HG03457 (cell line): ENCODE results near the gene CMTM8.
"Not testable (repeated sequence)": the region's sequence is repeated elsewhere in the genome, so short reads cannot be mapped to it uniquely, and the experiment has no call there.

Source experiments
- ATAC-seq: cut with Tn5 transposase; IDR thresholded peaks from one replicate; pipeline ENCODE4 v1.9.1; 2021; ENCODE audit warnings: moderate number of reproducible peaks; ENCODE audit not compliant: unreplicated experiment

Gene CMTM8

DNA sequence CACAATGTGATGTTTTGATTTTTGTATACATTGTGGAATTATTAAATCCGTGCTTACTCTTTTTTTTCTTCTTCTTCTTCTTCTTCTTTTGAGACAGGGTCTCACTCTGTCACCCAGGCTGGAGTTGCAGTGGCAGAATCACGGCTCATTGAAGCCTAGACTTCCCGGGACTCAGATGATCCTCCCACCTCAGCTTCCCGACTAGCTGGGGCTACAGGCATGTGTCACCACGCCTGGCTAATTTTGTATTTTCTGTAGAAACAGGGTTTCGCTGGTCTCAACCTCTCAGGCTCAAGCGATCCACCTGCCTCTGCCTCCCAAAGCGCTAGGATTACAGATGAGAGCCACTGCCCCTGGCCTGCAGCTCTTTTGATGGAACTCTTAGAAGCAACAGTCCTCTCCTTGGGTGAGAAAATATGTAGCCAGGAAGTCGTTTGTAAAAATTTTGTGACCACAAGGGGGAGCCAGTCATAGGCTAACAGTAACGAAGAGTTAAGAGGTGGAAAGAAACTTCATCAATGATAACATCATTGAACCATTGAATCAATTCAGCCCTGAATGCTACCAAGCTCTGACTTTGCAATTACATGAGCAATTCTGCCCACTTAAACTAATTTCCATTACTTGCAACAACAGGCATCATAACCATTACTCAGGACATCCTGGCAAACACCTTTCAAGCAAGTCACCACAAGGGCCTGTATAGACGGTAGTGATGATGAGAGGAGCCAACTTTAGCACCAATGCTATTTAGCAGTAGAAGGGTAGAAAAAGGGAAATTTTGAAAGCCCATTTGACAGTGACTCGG, 136.5 kb downstream of the CMTM8 start:
- ATAC-seq, result no peak

DNA sequence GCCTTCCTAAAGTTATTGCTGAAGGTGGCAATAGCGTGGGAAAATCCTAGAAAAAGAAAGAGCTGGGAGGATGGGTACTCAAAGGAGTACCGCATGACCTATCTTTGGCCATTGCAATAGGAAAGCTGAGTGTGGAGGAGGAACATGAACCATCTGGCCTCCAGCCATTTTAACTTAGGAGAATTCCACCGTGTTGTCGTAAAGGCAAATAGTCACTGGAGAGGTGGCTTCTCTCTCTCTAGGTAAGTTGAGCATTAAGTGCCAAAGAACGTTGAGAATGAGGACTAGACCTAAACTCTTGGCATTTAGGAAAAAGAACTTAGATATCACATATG, 137.1 kb downstream of the CMTM8 start:
- no peak for ATAC-seq

DNA sequence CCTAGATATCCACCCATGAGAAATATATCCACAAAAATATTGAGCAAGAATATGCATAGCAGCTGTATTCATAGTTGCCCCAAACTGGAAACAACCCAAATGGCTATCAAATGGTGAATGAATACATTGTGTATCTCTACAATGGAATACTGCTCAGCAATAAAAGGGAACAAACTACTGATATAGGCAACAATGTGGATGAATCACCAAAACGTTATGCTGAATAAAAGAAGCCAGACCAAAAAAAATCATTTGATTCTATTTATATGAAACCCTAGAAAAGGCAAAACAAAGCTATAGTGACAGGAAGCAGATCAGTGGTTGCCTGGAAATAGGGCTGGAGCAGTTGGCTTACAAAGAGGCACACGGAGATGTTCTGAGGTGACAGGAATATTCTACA, 137.6 kb downstream of the CMTM8 start:
- ATAC-seq, result no peak

DNA sequence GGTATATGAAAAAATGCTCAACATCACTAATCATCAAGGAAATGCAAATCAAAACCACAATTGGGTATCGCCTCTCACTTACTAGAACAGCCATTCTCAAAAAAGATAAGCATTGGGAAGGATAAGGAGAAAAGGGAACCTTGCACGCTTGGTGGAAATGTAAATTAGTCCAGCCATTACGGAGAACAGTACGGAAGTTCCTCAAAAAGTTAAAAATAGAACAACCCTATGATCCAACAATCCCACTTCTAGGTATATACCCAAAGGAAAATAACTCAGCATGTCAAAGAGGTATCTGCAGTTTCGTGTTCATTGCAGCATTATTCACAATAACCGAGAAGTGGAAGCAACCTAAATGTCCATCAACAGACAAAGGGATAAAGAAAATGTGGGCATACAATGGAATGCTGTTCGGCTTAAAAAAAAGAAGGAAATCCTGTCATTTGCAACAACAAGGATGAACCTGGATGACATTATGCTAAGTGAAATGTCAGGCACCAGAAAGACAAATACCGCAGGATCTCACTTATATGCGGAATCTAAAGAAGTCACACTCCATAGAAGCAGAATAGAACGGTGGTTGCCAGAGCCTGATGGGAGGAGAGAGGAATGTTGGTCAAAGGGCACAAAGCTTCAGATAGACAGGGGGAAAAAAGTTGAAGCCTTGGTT, 141.5 kb downstream of the CMTM8 start:
- no peak for ATAC-seq

DNA sequence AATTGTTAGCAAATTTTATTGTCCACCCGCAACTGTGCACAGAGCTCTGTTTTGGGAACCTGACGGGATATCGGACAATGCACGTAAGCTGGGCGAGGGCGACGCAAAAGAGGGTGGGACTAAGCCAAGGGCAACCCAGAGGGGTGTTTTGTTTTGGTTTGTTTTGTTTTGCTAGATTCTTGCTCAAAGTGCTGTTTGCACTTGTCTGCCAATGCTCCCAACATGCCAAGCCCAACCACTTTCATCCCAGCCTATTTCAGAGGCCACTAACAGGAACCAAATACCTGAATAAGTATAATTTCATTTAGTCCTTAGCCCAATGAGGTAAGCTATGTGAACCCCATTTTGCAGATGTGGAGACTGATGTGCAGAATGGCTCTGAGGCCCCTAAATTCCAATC, 143.4 kb downstream of the CMTM8 start:
- no peak for ATAC-seq

DNA sequence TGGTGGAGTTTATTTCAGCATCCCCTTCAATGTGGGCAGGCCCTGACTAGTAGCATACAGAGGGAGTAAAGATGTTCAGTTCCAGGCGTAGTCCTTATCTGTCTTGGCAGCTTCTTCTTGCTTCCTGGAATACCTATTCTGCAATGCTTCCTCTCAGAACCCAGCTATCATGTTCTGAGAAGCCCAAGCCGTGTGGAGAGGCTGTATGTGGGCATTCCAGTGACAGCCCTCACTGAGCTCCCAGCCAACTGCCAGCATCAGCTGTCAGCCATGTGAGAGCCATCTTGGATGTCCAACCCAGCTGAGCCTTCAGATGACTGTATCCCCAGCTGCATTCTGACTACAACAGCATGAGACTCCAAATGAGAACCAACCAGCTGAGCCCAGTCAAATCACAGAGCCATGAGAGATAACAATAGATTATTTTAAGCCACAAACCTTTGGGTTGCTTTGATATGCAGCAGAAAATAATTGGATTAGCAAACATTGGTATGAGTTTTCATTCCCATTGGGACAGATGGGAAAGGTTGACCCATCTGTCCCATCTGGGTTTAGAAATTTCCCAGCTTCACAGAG, 144.7 kb downstream of the CMTM8 start:
- no peak for ATAC-seq

DNA sequence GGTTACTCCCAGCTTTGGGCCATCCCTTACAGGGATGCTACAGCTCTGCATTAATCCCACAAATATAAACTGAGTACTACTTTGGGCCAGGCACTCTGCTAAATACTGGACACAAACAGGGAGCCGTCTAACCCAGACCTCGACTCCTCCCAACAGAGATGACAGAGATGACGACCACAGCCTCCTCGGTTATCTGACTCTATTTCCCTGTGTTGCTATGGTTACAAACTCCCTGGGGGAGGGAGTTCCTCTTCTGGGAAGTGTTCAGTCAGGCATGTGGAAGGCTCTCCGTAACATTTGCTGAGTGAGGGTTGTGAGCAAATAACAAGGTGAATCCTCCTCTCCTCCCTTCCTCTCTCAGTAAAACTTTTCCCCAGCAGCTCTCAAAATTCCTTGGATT, 146.5 kb downstream of the CMTM8 start:
- ATAC-seq, result no peak

DNA sequence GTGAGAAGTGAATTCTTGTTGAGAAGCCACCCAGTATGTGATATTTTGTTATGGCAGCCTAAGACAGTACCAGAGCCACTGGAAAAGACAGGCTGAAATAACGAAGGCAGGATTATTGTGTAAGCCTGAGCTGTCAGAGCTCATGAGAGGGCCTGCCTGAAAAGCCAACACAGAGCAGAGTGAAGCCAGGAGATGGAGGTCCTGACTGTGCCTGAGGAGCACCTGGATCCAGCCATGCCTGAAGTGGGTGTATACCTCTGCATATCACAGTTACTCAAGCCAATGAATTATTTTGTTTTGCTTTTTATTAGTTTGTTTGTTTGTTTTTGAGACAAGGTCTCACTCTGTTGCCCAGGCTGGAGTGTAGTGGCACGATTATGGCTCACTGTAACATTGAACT, 149.0 kb downstream of the CMTM8 start:
- no peak for ATAC-seq

DNA sequence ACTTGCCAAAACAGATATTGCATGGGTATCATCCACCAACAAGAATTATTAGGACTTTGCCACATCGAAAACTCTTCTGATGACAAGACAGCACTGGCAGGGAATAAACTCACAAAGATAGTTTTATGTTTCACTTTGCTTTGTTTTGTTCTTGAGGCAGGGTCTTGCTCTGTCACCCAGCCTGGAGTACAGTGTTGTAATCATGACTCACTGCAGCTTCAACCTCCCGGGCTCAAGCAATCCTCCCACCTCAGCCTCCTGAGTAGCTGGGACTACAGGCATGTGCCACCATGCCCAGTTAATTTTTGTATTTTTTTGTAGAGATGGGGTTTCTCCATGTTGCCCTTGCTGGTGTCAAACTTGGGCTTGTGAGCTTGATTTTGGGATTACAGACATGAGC, 151.1 kb downstream of the CMTM8 start:
- ATAC-seq, result not testable (repeated sequence)

DNA sequence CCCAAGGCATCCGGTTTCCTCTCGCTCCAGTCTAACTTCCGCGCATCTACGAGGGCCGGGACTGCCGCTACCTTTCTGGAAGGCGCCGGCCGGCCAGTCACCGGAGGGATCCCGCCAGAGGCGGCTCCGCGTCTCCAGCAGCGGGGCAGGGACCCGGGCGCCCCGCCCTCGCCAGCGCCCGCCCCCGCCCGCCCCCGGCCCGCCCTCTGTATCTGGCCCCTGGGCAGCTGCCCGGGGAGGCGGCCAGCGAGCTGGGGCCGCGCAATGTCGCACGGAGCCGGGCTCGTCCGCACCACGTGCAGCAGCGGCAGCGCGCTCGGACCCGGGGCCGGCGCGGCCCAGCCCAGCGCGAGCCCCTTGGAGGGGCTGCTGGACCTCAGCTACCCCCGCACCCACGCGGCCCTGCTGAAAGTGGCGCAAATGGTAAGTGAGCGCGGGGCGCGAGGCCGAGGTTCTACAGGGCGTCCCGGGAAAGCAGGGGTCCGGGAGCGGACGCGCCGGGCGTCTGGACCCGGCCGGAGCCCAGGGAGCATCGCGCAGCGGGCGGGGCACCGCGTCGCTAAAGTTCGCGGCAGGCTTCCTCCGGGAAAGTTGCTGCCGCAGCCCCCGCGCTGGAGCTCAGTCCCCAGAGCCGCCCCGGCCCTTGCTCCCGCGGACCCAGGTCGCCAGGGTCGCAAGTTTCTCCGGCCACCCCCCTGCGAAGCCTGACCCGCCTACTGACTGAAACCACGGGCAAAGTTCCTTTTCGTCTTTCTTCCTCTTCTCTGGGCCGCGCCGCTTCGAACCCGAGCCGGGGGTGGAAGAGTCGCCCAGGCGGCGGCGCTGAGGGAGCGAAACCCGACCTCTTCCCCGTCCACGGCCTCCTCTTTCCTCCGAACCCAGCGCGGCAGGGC, 153.4 kb downstream of the CMTM8 start, which contains the start of gene CMTM7:
Gene CMTM7 (plus strand): TSS at position 211 of the 893 bp plus-strand sequence. CDS start 54 bp downstream, at position 265.
- no peak for ATAC-seq

DNA sequence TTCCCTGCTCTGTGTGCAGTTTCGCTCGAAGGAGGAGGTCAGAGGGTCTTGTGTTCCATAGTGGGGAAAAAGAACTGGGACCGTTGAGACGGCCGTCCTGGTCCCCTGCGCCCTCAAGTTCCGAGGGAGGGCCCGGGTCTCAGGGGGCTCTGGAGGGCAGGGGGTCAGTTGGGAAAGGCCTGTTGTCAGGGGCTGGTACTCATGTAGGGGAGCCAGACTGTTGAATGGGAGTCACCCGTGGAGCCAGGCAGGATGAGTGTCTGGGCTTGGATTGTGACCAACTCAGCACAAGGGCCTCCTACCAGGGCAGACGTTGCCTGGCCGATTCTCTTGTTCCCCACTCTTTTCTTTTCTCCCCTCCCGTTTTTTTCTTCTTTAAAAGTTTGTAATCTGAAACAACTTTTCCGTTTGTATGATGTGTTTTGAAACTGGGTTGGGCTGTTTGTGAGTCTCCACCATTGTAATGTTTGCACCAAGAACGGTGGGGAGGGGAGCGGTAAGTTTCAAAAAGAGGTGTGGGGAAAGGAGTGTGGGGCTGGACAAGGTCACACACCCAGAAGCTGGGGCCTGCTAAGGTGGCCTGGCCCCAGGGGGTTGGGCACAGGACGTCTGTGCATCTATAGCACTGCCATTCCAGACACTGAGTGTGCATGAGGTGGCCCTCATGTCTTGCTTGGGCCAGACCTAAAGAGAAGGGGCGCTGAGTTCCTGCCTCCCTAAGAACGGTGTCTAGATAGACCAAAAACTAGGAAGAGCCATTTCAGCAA, 154.2 kb downstream of the CMTM8 start:
- ATAC-seq, result no peak

DNA sequence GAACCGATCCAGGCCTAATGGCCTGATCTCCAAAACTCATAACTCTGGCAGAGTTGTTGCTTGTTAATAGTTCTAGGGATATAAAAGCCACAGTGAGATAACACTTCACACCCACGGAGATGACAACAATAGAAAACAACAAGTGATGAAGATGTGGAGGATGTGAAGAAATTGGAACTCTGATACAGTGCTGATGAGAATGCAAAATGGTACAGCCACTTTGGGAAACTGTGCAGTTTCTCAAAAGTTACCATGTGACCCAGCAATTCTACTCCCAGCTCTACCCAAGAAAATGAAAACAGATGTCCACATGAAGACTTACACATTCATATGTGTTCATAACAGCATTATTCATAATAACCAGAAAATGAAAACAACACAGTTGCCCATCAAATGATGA, 157.0 kb downstream of the CMTM8 start:
- ATAC-seq, result no peak

DNA sequence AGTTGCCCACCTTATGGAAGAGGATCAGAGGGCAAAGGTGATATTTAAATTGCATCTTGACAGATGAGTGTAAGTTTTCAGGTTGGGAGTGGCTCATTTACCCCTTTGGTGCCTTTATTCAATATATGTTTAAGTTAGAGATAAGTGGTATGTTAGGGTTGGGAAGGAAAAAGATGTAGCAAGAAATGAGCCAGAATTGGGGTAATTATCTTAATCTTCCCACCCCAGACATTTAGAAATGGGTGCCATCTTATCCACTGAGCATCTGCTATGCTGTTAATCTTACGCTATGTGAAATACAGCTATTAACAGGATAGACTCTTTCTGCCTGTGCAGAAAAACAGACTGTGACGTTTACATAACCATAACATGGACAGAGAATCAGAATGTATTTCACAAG, 159.5 kb downstream of the CMTM8 start:
- ATAC-seq, result no peak

DNA sequence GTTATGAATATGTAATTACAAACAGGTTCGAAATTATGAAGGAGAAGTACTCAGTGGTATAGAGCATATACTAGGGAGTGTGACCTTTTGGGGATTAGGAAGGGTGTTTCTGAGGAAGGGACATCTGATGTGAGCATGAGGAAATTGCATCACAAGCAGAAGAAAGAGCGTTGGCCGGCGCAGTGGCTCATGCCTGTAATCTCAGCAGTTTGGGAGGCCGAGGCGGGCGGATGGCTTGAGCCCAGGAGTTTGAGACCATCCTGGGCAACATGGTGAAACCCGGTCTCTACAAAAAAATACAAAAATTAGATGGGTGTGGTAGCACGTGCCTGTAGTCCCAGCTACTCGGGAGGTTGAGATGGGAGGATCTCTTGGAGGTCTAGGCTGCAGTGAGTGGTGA, 160.1 kb downstream of the CMTM8 start:
- ATAC-seq, result no peak

DNA sequence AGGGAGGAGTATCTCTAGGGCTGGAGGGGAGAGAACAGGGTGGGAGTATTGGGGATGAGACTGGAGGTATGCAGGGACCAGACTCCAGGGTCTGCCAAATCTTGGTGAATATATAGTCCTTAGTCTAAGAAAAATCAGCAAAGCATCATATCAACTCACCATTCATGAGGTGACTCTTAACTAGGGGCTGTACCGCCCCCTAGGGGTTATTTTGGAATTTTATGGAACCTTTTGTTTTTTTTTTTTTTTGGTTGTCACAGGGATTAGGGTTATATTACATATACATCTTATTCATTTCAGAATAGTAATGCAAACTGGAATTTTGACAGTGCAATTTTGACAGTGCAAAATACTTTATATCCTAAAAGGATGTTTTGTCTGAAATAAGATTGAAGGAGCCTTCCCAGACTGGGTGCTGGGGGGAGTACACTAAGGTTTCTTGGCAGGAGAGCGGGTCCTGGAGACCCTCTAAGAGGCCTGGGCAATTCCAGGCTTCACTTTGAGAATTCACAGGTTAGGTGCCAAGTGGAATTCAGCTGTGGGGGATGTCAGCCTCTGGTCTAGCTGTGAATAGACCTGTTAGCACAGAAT, 160.6 kb downstream of the CMTM8 start:
- ATAC-seq, result no peak

DNA sequence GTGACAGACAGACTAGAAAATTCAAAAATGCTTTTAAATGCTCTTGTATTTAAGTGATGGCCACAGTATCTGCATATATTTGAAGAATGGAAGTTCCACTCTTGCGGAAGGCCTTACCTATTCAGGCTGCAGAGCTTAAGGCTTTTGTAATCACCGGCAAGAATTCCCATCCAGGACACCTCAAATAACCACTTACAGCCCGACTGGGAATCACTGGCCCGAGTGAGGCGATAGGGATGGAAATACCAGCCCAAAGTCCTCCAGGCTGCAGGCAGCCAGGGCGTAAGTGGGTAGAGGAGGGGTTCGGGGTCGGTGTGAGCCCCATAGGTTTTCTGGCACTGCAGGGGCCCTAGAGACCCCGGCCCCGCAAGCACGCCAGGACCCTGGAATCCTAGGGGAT, 162.6 kb downstream of the CMTM8 start:
- no peak for ATAC-seq

DNA sequence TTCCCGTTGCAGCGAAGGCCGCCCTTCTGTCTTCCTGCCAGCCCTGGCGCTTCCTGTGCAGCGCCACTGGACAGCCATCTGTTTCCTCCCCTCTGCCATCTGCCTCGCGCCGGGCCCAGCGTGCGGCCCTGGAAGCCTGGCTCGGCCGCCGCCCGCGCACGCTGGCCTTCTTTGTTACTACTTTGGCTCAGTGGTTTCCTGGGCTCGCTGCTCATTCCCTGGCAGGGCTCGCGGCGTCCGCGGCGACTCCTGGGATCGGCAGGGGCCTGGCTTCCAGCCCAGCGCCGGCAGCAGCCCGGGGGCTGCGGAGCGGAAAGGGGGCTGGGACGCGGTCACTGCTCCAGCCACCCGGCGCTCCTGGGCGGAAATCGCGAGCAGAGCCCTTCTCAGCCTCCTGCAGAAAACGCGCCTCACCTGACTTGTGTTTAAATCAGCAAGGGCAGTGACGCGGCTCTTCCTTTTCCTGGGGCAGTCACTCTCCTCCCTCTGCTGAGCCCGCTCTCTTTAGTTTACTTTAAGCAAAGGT, 163.1 kb downstream of the CMTM8 start:
- ATAC-seq, result no peak

DNA sequence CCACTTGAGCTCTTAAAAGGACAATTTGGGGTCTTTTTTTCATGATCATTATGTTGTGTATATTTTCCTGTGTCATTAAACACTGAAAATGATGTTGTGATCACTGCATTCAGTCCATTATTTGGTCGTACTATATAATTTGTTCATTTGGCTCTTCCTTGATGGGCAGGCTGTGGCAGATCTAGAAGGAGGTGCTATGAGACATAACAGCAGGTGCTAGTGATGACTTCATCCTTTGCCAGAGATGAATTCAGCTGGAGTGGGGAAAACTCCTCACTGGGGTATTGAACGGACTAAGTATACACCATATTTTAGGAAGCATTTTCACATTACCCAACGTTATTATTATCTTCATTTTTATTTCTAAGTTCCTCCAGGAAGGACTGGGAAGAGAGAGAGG, 165.2 kb downstream of the CMTM8 start:
- ATAC-seq, result no peak

DNA sequence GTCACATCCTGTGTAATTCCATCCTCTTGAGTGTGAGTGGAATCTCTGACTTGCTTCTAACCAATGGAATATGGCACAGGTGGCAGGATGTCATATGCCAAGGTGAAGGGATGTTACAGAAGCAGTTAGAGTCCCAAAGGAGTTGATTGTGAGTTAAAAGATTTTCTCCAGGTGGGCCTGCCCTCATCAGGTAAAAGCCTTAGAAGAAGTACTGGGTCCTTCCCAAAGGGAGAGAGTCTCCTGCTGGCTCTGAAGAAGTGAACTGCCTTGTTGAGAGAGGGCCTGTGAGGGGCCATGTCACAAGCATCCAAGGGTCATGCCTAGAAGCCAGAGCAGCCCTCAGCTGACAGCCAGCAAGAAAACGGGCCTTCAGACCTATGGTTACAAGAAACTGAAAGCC, 166.2 kb downstream of the CMTM8 start:
- ATAC-seq, result no peak

DNA sequence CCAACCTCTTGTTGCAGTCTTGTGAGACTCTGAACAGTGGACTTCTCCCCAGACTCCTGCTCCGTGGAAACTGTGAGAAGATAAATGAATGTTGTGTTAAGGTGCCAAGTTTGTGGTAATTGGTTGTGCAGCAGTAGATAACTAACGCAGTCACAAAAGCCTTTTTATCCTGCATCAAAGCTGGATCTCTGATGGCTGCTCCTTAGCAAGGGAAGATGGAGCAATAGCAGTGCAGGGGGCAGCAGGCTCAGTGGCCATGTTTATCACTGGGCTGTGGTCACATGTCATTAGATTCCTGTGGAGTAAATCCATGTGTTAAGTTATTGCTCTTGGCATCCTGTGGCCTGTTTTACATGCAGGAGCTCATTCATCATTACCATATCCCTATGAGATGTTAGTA, 166.7 kb downstream of the CMTM8 start:
- ATAC-seq, result no peak
